Colonic mucosa (tissue), 4 donors: Measurements from ENCODE around the gene GLB1L2. TPM values are rescaled to one million over a fixed set of nuclear protein-coding genes. Genes with fewer than 3 reads are reported as not detected.

Experiments
- DNase-seq: peaks from one replicate; pipeline ENCODE4 v3.0.0-alpha.2; 2020
- H3K27ac ChIP-seq: fragments of 200-600 bp; one replicate; pipeline ENCODE4 v1.8.0; 2021
- H3K27me3 ChIP-seq: fragments of 200-600 bp; one replicate; pipeline ENCODE4 v1.8.0; 2021
- H3K36me3 ChIP-seq: fragments of 200-600 bp; one replicate; pipeline ENCODE4 v1.8.0; 2021
- H3K4me1 ChIP-seq: fragments of 200-600 bp; one replicate; pipeline ENCODE4 v1.8.0; 2021; ENCODE audit warnings: mild to moderate bottlenecking
- H3K4me3 ChIP-seq: fragments of 200-600 bp; one replicate; pipeline ENCODE4 v1.8.0; 2021
- H3K9ac ChIP-seq, 2 donors: one replicate each; pipeline ENCODE4 v1.7.0; 2013; ENCODE audit warnings: control low read depth in 2 of 2, low read depth in 2 of 2, low read length in 2 of 2
- H3K9me3 ChIP-seq: fragments of 200-600 bp; one replicate; pipeline ENCODE4 v1.8.0; 2021
- intact Hi-C: fragments of 100-400 bp; cut with DNase I; formaldehyde crosslinking; loops from one replicate; pipeline ENCODE4 v1.14.1; 2022
- total RNA-seq, 2 donors: library from RNA; stranded (reverse); fragmentation: NEBNext Ultra II Directional in 1 of 2; extraction: Animal tissue kit (Norgen Biotek cat#: 25700) in 1 of 2; gene quantifications; one replicate each; pipeline ENCODE4 v1.2.1, GENCODE V29; 2021
- TF ChIP-seq, protein P1 (sequence below): fragments of 200-600 bp; IDR thresholded peaks from one replicate; pipeline ENCODE4 v1.8.0; 2022; ENCODE audit warnings: antibody characterized with exemption, mild to moderate bottlenecking
- donor health status: healthy.
- donor health status: DM: no; HTN: no; CAD: no.
- donor health status: DM: no; HTN: no; CAD: no.

The GLB1L2 gene
- total RNA-seq, 2 donors from 2014 or later: 27.2 to 31.3 TPM

DNA sequence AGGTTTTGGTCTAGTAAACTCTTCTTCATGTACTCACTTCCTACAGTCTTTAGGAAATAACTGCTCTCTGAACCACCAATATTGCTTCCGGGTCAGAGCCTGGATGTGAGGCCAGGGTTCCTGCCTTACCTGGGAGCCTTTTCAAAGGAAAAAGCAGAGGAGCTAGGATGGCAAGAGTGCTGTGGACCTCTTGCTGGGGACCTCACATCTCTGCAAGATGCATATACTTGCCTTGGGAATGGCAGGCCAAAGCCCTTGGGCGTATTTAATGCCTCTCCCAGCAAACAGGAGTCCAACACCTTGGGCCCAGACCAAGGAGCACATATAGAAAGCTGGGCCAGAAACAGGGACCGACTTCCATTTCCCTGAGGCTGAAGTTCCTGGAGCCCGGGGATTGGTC lies 5.3 kb downstream of the GLB1L2 start:
- TF ChIP-seq, protein P1, sequence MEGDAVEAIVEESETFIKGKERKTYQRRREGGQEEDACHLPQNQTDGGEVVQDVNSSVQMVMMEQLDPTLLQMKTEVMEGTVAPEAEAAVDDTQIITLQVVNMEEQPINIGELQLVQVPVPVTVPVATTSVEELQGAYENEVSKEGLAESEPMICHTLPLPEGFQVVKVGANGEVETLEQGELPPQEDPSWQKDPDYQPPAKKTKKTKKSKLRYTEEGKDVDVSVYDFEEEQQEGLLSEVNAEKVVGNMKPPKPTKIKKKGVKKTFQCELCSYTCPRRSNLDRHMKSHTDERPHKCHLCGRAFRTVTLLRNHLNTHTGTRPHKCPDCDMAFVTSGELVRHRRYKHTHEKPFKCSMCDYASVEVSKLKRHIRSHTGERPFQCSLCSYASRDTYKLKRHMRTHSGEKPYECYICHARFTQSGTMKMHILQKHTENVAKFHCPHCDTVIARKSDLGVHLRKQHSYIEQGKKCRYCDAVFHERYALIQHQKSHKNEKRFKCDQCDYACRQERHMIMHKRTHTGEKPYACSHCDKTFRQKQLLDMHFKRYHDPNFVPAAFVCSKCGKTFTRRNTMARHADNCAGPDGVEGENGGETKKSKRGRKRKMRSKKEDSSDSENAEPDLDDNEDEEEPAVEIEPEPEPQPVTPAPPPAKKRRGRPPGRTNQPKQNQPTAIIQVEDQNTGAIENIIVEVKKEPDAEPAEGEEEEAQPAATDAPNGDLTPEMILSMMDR: no peak
- DNase-seq: no peak
- Histone ChIP-seq H3K36me3 (no peaks in the 10 kb centered on the region), H3K4me3 (no peak overlapping the region), H3K9ac (no peak overlapping the region), H3K9me3 (no peaks in the 10 kb centered on the region), H3K27ac (no peak overlapping the region), H3K27me3 (no peaks in the 10 kb centered on the region), H3K4me1 (no peaks in the 10 kb centered on the region)
- intact Hi-C loops: no loop called here

GRCh38 chr11:134338068-134338467 lies 6.3 kb downstream of the GLB1L2 start:
- intact Hi-C loops: no loop called here
- Histone ChIP-seq H3K9ac (no peak overlapping the region), H3K4me3 (no peak overlapping the region), H3K27me3 (no peaks in the 10 kb centered on the region), H3K4me1 (no peaks in the 10 kb centered on the region), H3K36me3 (no peaks in the 10 kb centered on the region), H3K9me3 (no peaks in the 10 kb centered on the region), H3K27ac (no peak overlapping the region)
- TF ChIP-seq, protein P1: no peak
- no peak for DNase-seq

DNA sequence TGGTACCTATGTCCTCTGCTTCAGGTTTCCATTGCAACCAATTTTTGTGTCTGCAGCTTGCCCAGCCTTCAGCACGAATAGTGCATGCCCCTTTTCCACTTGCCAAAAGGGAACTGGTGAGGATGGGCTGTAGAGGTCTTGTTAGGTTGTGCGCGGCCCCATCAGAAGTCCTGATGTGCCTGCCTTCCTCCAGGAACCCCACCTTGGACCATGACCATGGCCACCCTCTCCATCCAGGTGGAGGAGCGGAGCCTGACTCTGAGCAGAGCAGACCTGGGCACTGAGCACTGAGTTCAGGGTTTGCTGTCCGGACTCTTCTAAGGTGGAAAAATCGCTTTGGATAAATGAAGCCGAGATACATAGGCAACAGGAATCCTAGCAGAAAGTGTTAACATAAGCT lies 6.9 kb downstream of the GLB1L2 start:
- Histone ChIP-seq H3K9me3 (no peaks in the 10 kb centered on the region), H3K27me3 (no peaks in the 10 kb centered on the region), H3K36me3 (no peaks in the 10 kb centered on the region), H3K4me3 (no peak overlapping the region), H3K27ac (no peak overlapping the region), H3K9ac (no peak overlapping the region), H3K4me1 (no peaks in the 10 kb centered on the region)
- DNase-seq: no peak
- TF ChIP-seq, protein P1: no peak
- intact Hi-C loops: no loop called here

DNA sequence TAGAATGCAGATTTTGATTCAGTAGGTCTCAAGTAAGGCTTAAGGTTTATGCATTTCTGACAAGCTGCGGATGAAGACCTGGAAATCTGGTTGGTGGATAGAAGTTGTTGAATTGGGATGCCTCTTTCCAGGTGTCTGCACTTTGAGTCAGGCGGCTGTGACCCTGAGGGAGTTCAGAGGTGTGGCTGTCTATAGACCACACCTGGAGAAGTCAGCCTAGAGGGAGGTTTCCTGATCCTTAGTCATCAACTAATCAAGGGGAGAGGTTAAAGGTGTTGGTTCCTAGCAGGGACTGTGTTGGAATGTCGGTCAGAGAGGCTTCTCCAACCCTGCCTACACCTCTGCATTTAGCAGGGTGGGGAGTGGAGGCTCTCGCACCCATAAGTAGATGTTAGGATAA lies 8.0 kb downstream of the GLB1L2 start:
- no peaks in the 10 kb centered on the region for H3K9me3 ChIP-seq
- H3K4me3 ChIP-seq: no peak overlapping the region
- H3K9ac ChIP-seq: no peak overlapping the region
- no peaks in the 10 kb centered on the region for H3K36me3 ChIP-seq
- H3K27me3 ChIP-seq: no peaks in the 10 kb centered on the region
- DNase-seq: peak; percentile 61
- H3K4me1 ChIP-seq: no peaks in the 10 kb centered on the region
- intact Hi-C loops: no loop called here
- peak overlapping the region; percentile 57 for H3K27ac ChIP-seq
- TF ChIP-seq, protein P1: no peak

DNA sequence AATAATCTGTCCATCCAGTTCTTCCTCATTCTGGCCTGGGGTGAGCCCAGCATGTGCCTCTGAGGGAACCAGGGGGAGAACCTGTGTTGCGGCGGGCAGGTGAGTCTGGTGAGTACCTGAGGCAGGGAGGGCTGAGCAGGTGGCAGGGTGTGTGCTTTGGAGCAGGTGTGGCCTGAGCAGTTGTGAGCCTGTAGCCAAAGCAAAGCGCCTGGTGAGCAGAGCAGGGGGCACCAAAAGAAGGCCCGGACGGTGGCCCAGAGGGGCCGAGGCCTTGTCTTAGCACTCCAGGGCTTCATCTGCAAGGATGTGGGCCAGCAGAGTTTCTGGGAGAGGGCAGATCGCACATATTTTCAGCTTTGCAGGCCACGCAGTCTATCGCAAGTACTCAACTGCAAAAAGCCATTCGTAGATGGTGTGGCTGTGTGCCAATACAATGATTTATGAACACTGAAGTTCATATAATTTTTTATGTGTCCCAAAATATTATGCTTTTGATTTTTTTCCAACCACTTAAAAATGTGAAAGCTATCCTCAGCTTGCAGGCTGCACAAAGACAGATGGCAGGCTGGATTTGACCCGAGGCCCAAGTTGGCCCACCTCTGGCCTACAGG lies 8.7 kb downstream of the GLB1L2 start:
- Histone ChIP-seq H3K9me3 (no peaks in the 10 kb centered on the region), H3K27me3 (no peaks in the 10 kb centered on the region), H3K4me1 (no peaks in the 10 kb centered on the region), H3K27ac (peak overlapping the region; percentile 57), H3K36me3 (no peaks in the 10 kb centered on the region), H3K4me3 (no peak overlapping the region), H3K9ac (peak overlapping the region; percentile 1 to 43)
- TF ChIP-seq, protein P1: no peak
- DNase-seq: peak; percentile 65
- intact Hi-C loops: no loop called here
